Gastroesophageal sphincter (tissue), 3 donors: Measurements from ENCODE around the gene ATP2C2.

Source experiments
- CTCF ChIP-seq, 4 experiments: fragments of 200-600 bp in 2 of 4; fragments of 450-650 bp in 2 of 4; sonication (generic) in 1 of 4; IDR thresholded peaks; one replicate each; pipeline ENCODE4 v1.5.1; 2017 to 2019; ENCODE audit warnings: antibody characterized with exemption in 4 of 4, mild to moderate bottlenecking in 2 of 4, moderate library complexity in 2 of 4
- POLR2A ChIP-seq, 2 donors: fragments of 450-650 bp; IDR thresholded peaks; one replicate each; pipeline ENCODE4 v1.6.1; 2017; ENCODE audit warnings: antibody characterized with exemption in 2 of 2, mild to moderate bottlenecking in 2 of 2, moderate library complexity in 1 of 2

GRCh38 chr16:84412262-84412661 is 43.9 kb downstream of the ATP2C2 start:
- TF ChIP-seq POLR2A (IDR thresholded peaks at IDR 0.05) (no peak), CTCF (IDR thresholded peaks at IDR 0.05) (no peak)
